ENCODE measurements around the gene FGF6. TPM values are rescaled to one million over a fixed set of nuclear protein-coding genes. Genes with fewer than 3 reads are reported as not detected.

Gene FGF6
- total RNA-seq, result not detected in 2 replicates

GRCh38 chr12:4445156-4446101 is at the start of gene FGF6:
Gene FGF6 (minus strand): TSS chr12:4445815. CDS start chr12:4445570, 245 bp downstream.

Other genes starting within 250 kb of the FGF6 start
- 50.0 and 77.9 TPM in 2 replicates for gene CCND2, start 172.1 kb downstream of the FGF6 start, total RNA-seq
- 5.5 and 9.0 TPM in 2 replicates for gene TIGAR, start 124.6 kb downstream of the FGF6 start, total RNA-seq
- not detected in 2 replicates for gene FGF23, start 66.1 kb downstream of the FGF6 start, total RNA-seq
- 12.1 and 19.5 TPM in 2 replicates for gene RAD51AP1, start 93.1 kb upstream of the FGF6 start, total RNA-seq
- gene DYRK4, start 116.4 kb upstream of the FGF6 start, total RNA-seq, result 32.7 and 36.2 TPM in 2 replicates
- gene AKAP3, start 203.2 kb upstream of the FGF6 start, total RNA-seq, result 1.1 and 1.2 TPM in 2 replicates
- gene NDUFA9, start 203.3 kb upstream of the FGF6 start, total RNA-seq, result 39.7 and 53.8 TPM in 2 replicates